CD4-positive, alpha-beta memory T cell (primary cell): ENCODE measurements around the gene ABCA2. TPM values are rescaled to one million over a fixed set of nuclear protein-coding genes. Genes with fewer than 3 reads are reported as not detected.
A peak's percentile ranks its signal among the peaks of the same experiment; 100 is the strongest.

ENCODE experiments used
- CTCF ChIA-PET: fragments of 350-600 bp; sonication (Branson Sonifier 250); formaldehyde crosslinking; loops from one replicate; lab custom pipeline; 2021; ENCODE audit warnings: inconsistent platforms; ENCODE audit not compliant: partially characterized antibody; lab: Charles Lee
- POLR2A ChIA-PET: fragments of 350-600 bp; sonication (Branson Sonifier 250); formaldehyde crosslinking; loops from one replicate; lab custom pipeline; 2021; ENCODE audit not compliant: partially characterized antibody; lab: Charles Lee
- DNase-seq, 5 donors: peaks; one replicate each; pipeline versions ENCODE4 v3.0.0 to v3.0.0-alpha.2; 2020 to 2022; ENCODE audit warnings: mixed read lengths in 1 of 5
- H3K27ac ChIP-seq: one replicate; pipeline ENCODE4 v1.7.0; 2013; ENCODE audit warnings: low read depth, low read length
- H3K27me3 ChIP-seq: 2 replicates; pipeline ENCODE4 v1.7.0; 2013; ENCODE audit warnings: mild to moderate bottlenecking, low read length, moderate library complexity; ENCODE audit not compliant: insufficient read depth
- H3K36me3 ChIP-seq: 2 replicates; pipeline ENCODE4 v1.7.0; 2013; ENCODE audit warnings: mild to moderate bottlenecking, low read length, moderate library complexity; ENCODE audit not compliant: insufficient read depth
- H3K4me1 ChIP-seq: 2 replicates; pipeline ENCODE4 v1.7.0; 2013; ENCODE audit warnings: mild to moderate bottlenecking, low read length, moderate library complexity; ENCODE audit not compliant: insufficient read depth
- H3K4me3 ChIP-seq, 2 donors: one replicate each; pipeline ENCODE4 v1.7.0; 2013; ENCODE audit warnings: low read length in 2 of 2, mild to moderate bottlenecking in 1 of 2
- H3K9me3 ChIP-seq, 2 donors: one replicate each; pipeline ENCODE4 v1.7.0; 2013; ENCODE audit warnings: low read length in 2 of 2, control low read depth in 1 of 2; ENCODE audit not compliant: control insufficient read depth in 1 of 2
- H3K27ac Mint-ChIP-seq, 7 donors: one replicate each; pipeline ENCODE4 v1.8.0; 2020 to 2021; ENCODE audit warnings: mixed read lengths in 7 of 7, mild to moderate bottlenecking in 6 of 7, inconsistent platforms in 3 of 7, moderate library complexity in 3 of 7
- H3K27me3 Mint-ChIP-seq, 2 donors: one replicate each; pipeline ENCODE4 v1.8.0; 2020 to 2021; ENCODE audit warnings: mixed read lengths in 2 of 2
- H3K36me3 Mint-ChIP-seq, 2 donors: one replicate each; pipeline ENCODE4 v1.8.0; 2020 to 2021; ENCODE audit warnings: mixed read lengths in 2 of 2, inconsistent platforms in 1 of 2, mild to moderate bottlenecking in 1 of 2
- H3K4me1 Mint-ChIP-seq, 4 donors: one replicate each; pipeline ENCODE4 v1.8.0; 2020 to 2021; ENCODE audit warnings: mixed read lengths in 4 of 4, mild to moderate bottlenecking in 1 of 4
- H3K4me3 Mint-ChIP-seq, 8 donors: one replicate each; pipeline ENCODE4 v1.8.0; 2020 to 2021; ENCODE audit warnings: mixed read lengths in 8 of 8, mild to moderate bottlenecking in 7 of 8, moderate library complexity in 6 of 8, inconsistent platforms in 3 of 8
- H3K9me3 Mint-ChIP-seq, 8 donors: one replicate each; pipeline ENCODE4 v1.8.0; 2020 to 2021; ENCODE audit warnings: mixed read lengths in 8 of 8, mild to moderate bottlenecking in 5 of 8, inconsistent platforms in 3 of 8, moderate library complexity in 1 of 8
- intact Hi-C: fragments of 100-400 bp; cut with micrococcal nuclease; formaldehyde crosslinking; loops from one replicate; pipeline ENCODE4 v1.15.1; 2023
- polyA plus RNA-seq, 2 donors: library from polyadenylated mRNA; unstranded; fragments of 300-500 nt; fragmentation: Illumina TruSeq; gene quantifications; one replicate each; pipeline ENCODE4 v1.2.3, GENCODE V29; 2021
- total RNA-seq, 2 experiments: library from RNA; stranded (reverse); gene quantifications; one replicate each; pipeline ENCODE4 v1.2.3, GENCODE V29; 2021

ABCA2 gene
- total and polyA plus RNA-seq, 4 experiments from 2014 or later, result 2.6 to 68.6 (median 37.3) TPM

DNA sequence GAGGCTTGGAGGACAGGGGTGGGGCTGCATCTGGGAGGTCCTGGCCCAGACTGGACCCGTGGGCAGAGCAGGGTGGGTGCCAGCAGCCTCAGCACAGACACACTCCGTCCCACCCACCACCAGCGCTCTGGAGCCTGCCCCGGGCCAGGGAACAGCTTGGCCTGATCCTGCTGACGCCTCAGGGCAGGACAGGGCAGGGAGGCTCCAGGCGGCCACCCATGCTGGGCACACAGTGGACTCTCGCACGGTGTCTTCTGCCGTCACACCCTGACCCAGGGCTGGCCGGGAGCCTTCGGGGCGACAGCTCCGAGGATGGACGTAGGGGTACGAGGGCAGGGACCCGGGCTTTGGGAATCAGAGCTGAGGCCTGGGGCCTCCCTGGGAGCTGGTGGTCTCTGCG lies 58.9 kb downstream of the ABCA2 start:
- intact Hi-C loops, result no loop called here
- Mint-ChIP-seq H3K36me3 (no peaks in the 10 kb centered on the region), H3K4me3 (no peak overlapping the region), H3K27me3 (no peaks in the 10 kb centered on the region), H3K9me3 (no peaks in the 10 kb centered on the region), H3K27ac (no peak overlapping the region), H3K4me1 (peaks cover 14 to 28% (median 21%) of the 10 kb centered on the region in 4 donors)
- Histone ChIP-seq H3K9me3 (no peaks in the 10 kb centered on the region), H3K36me3 (no peaks in the 10 kb centered on the region), H3K4me1 (peaks cover 30% of the 10 kb centered on the region), H3K27ac (no peak overlapping the region), H3K4me3 (no peak overlapping the region), H3K27me3 (no peaks in the 10 kb centered on the region)
- DNase-seq, result no peak
- ChIA-PET POLR2A (interaction anchor here (1.1 to 1.7 kb wide), 2 partner anchors 9 kb away, joined by 4 to 7 read pairs; no protein-coding TSS in a partner anchor), CTCF (interaction anchor here (1.1 kb wide), 1 partner anchor 16 kb away, joined by 3 read pairs; no protein-coding TSS in a partner anchor)

- Histone ChIP-seq H3K27me3 (no peaks in the 10 kb centered on the region), H3K36me3 (no peaks in the 10 kb centered on the region), H3K4me1 (peaks cover 30% of the 10 kb centered on the region), H3K4me3 (no peak overlapping the region), H3K27ac (no peak overlapping the region), H3K9me3 (no peaks in the 10 kb centered on the region)
- POLR2A ChIA-PET, result interaction anchor here (1.1 to 1.7 kb wide), 2 partner anchors 8 to 10 kb away, joined by 4 to 7 read pairs; no protein-coding TSS in a partner anchor
- Mint-ChIP-seq H3K27me3 (no peaks in the 10 kb centered on the region), H3K4me1 (peaks cover 14 to 25% (median 19%) of the 10 kb centered on the region in 4 donors), H3K4me3 (no peak overlapping the region), H3K36me3 (no peaks in the 10 kb centered on the region), H3K9me3 (no peaks in the 10 kb centered on the region), H3K27ac (no peak overlapping the region)
- CTCF ChIA-PET, result interaction anchor here (1.1 kb wide), 1 partner anchor 16 kb away, joined by 3 read pairs; no protein-coding TSS in a partner anchor
- intact Hi-C loops, result no loop called here
- DNase-seq, result no peak
These were observed 59.5 kb downstream of the ABCA2 start for GRCh38 chr9:136968333-136969127.

DNA sequence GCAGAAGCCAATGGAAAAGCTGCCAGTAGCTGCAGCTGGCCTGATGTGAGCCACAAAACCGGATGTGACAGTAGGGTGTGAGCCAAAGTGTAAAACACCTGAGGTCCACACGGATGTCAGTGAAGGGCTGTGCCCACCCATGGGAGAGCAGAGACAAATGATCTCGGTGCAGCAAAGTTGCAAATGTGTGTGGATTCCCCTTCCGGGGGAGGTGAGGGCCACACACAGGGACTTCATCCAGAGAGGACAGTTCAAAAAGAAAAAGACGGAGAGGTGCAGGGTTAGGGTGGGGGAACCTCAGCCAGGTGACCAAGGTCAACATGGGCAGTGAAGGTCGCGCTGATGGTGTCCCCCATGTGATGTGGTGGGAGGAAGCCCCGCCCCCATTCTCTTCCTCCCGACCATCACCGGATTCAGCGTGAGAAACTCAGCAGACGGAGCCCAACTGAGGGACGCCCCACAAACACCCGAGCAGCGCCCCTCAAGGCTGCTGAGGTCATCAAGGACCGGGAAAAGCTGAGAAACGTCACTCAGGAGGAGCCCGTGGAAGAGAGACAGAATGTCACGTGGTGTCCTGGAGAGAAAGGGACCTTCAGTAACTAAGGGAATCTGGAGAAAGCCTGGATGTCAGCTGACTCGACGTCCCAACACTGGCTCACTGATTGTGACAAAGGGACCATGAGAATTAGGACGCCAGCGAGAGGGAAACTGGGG lies 62.1 kb downstream of the ABCA2 start:
- Mint-ChIP-seq H3K9me3 (no peaks in the 10 kb centered on the region), H3K4me3 (peak overlapping the region; percentile 70 to 86 (median 79)), H3K4me1 (peaks cover 19 to 38% (median 30%) of the 10 kb centered on the region in 4 donors), H3K27me3 (no peaks in the 10 kb centered on the region), H3K27ac (peak overlapping the region; percentile 77 to 91 (median 88)), H3K36me3 (no peaks in the 10 kb centered on the region)
- ChIA-PET POLR2A (interaction anchor here (1.4 to 9.2 kb wide), 4 partner anchors 9 to 26 kb away, joined by 3 to 75 read pairs (median 10); partner anchors contain the start of gene PAXX), CTCF (interaction anchor here (1.4 to 2.2 kb wide), 3 partner anchors 18 to 174 kb away, joined by 3 to 6 read pairs (median 5); no protein-coding TSS in a partner anchor)
- Histone ChIP-seq H3K4me1 (peaks cover 47% of the 10 kb centered on the region), H3K27me3 (no peaks in the 10 kb centered on the region), H3K36me3 (no peaks in the 10 kb centered on the region), H3K4me3 (no peak overlapping the region), H3K27ac (peak overlapping the region; percentile 42), H3K9me3 (no peaks in the 10 kb centered on the region)
- DNase-seq, result peak; percentile 41 to 71 (median 48)
- intact Hi-C loops, result no loop called here

DNA sequence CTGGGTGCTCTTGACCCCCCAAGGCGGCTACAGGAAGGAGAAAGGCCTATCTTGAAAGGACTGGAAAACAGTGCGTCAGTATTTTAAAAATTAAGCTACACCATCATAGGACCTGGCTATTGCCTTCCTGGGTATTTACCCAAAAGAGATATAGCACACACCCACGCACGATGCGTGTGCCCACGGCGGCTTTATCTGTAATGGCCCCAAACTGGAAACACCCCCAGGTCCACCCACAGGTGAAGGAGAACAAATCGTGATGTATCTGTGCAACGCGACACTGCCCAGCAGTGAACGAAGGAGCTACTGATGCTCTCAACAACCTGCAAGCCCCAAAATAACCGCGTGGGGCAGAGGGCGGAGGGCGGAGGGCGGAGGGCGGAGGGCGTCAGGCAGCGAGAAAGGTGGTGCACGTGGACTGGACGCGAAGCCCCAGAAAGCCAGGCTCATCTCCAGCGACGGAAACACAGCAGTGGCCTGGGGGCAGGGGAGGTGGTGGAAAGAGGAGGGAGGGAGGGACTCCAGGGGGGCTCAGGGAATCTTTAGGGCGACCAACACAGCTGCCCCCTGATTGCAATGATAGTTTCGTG lies 63.1 kb downstream of the ABCA2 start:
- ChIA-PET CTCF (interaction anchor here (0.6 to 0.8 kb wide), 2 partner anchors 16 to 70 kb away, joined by 3 read pairs; no protein-coding TSS in a partner anchor), POLR2A (interaction anchor here (1.0 to 9.2 kb wide), 3 partner anchors 10 to 27 kb away, joined by 5 to 75 read pairs (median 13); partner anchors contain the start of gene PAXX)
- no peaks in the 10 kb centered on the region for H3K9me3 Mint-ChIP-seq
- DNase-seq, result no peak
- Histone ChIP-seq H3K4me1 (peaks cover 54% of the 10 kb centered on the region), H3K27me3 (no peaks in the 10 kb centered on the region), H3K9me3 (no peaks in the 10 kb centered on the region), H3K36me3 (no peaks in the 10 kb centered on the region), H3K27ac (no peak overlapping the region), H3K4me3 (no peak overlapping the region)
- no peaks in the 10 kb centered on the region for H3K27me3 Mint-ChIP-seq
- no peaks in the 10 kb centered on the region for H3K36me3 Mint-ChIP-seq
- intact Hi-C loops, result no loop called here
- H3K27ac Mint-ChIP-seq, result peak overlapping the region in 5 of 7 donors; percentile 53 to 91 (median 72)
- peak overlapping the region in 6 of 8 donors; percentile 26 to 61 (median 54) for H3K4me3 Mint-ChIP-seq
- peaks cover 23 to 48% (median 33%) of the 10 kb centered on the region in 4 donors for H3K4me1 Mint-ChIP-seq

DNA sequence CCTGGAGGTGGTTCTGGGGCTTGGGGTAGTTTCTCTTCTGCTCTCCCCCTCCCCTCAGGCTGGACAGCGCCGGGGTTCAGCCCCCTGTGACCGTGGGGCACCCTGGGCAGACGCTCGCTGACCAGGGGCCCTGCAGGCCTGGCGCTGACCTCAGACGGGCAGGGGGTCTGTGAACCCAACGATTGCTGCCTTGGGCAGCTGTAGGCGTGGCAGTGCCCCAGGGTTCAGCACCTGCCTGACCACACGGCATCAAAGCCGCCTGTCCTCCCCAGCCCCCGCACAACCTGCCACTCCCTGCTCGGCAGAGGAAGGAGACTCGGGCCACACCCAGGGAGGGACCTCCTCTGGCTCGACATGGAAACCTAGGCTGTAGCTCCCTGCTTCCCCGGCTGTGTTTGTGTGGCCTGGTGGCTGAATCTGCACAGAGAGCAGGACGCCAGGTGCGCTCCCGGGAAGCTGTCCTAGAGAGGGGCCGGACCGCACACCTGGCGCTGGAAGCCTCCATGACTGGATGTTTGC lies 63.8 kb downstream of the ABCA2 start:
- CTCF ChIA-PET, result no interaction called here
- POLR2A ChIA-PET, result interaction anchor here (1.0 to 9.2 kb wide), 2 partner anchors 11 to 14 kb away, joined by 5 to 75 read pairs; no protein-coding TSS in a partner anchor
- Histone ChIP-seq H3K27me3 (no peaks in the 10 kb centered on the region), H3K36me3 (no peaks in the 10 kb centered on the region), H3K4me3 (no peak overlapping the region), H3K4me1 (peaks cover 60% of the 10 kb centered on the region), H3K27ac (no peak overlapping the region), H3K9me3 (no peaks in the 10 kb centered on the region)
- Mint-ChIP-seq H3K4me1 (peaks cover 23 to 53% (median 33%) of the 10 kb centered on the region in 4 donors), H3K4me3 (peak overlapping the region in 5 of 8 donors; percentile 25 to 61 (median 51)), H3K27me3 (no peaks in the 10 kb centered on the region), H3K36me3 (no peaks in the 10 kb centered on the region), H3K27ac (peak overlapping the region in 4 of 7 donors; percentile 64 to 72 (median 67)), H3K9me3 (no peaks in the 10 kb centered on the region)
- intact Hi-C loops, result no loop called here
- DNase-seq, result no peak

DNA sequence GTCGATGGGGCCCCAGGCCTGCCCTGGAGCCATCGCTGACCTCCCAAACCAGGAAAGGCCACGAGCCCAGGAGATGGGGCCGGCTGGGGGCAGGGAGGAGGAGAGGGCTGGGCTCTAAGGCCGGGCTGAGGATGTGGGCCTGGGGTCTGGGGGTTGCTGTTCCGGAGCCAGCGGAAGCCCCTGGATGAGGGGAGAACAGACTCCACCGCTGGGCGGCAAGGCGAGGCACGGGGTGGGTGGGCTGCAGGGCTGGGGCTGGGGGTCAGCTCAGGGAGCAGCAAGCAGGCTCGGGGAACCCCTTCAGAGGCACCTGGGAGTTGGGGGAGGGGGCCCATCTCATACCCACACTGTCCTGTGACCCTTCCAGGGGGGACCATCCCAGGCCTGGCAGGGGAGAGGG lies 64.3 kb downstream of the ABCA2 start:
- H3K36me3 ChIP-seq, result no peaks in the 10 kb centered on the region
- no peak overlapping the region for H3K4me3 ChIP-seq
- intact Hi-C loops, result no loop called here
- ChIA-PET POLR2A (interaction anchor here (9.2 kb wide), 1 partner anchor 12 kb away, joined by 75 read pairs; no protein-coding TSS in a partner anchor), CTCF (interaction anchor here (1.1 kb wide), 1 partner anchor 16 kb away, joined by 3 read pairs; no protein-coding TSS in a partner anchor)
- no peak overlapping the region for H3K4me3 Mint-ChIP-seq
- H3K27me3 ChIP-seq, result no peaks in the 10 kb centered on the region
- H3K27ac ChIP-seq, result no peak overlapping the region
- no peak for DNase-seq
- no peaks in the 10 kb centered on the region for H3K36me3 Mint-ChIP-seq
- H3K27ac Mint-ChIP-seq, result peak overlapping the region in 1 of 7 donors; percentile 10
- H3K9me3 Mint-ChIP-seq, result no peaks in the 10 kb centered on the region
- no peaks in the 10 kb centered on the region for H3K27me3 Mint-ChIP-seq
- peaks cover 65% of the 10 kb centered on the region for H3K4me1 ChIP-seq
- H3K9me3 ChIP-seq, result no peaks in the 10 kb centered on the region
- peaks cover 23 to 58% (median 33%) of the 10 kb centered on the region in 4 donors for H3K4me1 Mint-ChIP-seq
